GM12874 (cell line): ENCODE results near the gene ELP5.

Source experiments
- TF ChIP-seq, protein P1 (sequence below): IDR thresholded peaks from 2 replicates; pipeline ENCODE4 v1.5.1; 2011; ENCODE audit warnings: low read depth, mild to moderate bottlenecking, control low read depth, low read length, moderate library complexity; ENCODE audit not compliant: insufficient read depth

Gene ELP5

GRCh38 chr17:7253082-7253481 is 1.1 kb downstream of the ELP5 start:
- TF ChIP-seq, protein P1, sequence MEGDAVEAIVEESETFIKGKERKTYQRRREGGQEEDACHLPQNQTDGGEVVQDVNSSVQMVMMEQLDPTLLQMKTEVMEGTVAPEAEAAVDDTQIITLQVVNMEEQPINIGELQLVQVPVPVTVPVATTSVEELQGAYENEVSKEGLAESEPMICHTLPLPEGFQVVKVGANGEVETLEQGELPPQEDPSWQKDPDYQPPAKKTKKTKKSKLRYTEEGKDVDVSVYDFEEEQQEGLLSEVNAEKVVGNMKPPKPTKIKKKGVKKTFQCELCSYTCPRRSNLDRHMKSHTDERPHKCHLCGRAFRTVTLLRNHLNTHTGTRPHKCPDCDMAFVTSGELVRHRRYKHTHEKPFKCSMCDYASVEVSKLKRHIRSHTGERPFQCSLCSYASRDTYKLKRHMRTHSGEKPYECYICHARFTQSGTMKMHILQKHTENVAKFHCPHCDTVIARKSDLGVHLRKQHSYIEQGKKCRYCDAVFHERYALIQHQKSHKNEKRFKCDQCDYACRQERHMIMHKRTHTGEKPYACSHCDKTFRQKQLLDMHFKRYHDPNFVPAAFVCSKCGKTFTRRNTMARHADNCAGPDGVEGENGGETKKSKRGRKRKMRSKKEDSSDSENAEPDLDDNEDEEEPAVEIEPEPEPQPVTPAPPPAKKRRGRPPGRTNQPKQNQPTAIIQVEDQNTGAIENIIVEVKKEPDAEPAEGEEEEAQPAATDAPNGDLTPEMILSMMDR = no peak

DNA sequence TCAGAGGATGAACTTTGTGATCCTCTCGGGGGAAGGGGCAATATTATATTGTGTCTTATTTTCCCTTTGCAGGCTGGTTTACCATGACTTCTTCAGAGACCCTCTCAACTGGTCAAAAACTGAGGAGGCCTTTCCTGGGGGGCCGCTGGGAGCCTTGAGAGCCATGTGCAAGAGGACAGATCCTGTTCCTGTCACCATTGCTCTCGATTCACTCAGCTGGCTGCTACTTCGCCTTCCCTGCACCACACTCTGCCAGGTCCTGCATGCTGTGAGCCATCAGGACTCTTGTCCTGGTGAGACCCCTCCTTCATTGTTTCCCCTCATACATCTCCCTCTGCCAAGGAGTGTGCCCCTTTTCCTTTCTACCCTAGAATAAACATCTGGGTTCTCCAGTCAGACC is 2.5 kb downstream of the ELP5 start:
- TF ChIP-seq, protein P1 = no peak

DNA sequence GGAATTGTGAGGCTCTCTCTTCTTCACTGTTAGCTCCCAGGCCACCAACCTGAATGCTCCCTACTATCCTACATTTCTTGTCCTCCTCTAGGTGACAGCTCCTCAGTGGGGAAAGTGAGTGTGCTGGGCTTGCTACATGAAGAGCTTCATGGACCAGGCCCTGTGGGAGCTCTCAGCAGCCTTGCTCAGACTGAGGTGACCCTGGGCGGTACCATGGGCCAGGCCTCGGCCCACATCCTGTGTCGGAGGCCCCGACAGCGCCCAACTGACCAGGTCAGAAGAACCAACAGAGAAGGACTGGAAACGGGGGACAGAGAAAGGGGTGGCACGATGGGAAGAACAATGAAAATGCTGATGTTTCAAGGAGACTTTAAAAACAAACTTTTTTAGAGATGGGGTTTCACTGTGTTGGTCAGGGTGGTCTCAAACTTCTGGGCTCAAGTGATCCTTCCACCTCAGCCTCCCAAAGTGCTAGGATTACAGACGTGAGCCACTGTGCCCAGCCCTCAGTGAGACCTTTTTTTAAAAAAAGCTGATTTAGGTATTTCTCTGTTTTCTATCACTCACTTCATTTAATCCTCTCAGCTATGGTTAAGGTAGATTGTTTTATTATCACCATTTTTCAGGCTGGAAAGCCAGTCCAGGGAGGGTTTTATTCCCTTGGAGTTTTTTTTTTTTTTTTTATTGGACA is 4.9 kb downstream of the ELP5 start:
- TF ChIP-seq, protein P1 = no peak

GRCh38 chr17:7258731-7259554 is 6.9 kb downstream of the ELP5 start:
- TF ChIP-seq, protein P1 = no peak

DNA sequence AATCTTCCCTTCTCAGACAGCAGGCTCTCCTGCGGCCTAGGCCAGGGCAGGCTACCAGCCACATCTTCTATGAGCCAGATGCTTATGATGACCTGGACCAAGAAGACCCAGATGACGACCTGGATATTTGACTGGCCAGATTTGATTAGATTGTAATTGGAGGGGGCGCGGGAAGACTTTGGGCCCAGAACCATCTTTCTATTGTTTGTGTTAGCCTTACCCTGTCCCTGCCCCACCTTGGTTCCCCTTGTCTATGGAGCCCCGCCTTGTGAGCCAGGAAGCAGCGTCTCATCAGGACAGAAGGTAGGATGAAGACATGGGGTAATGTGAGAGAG is 7.5 kb downstream of the ELP5 start:
- TF ChIP-seq, protein P1 = no peak

DNA sequence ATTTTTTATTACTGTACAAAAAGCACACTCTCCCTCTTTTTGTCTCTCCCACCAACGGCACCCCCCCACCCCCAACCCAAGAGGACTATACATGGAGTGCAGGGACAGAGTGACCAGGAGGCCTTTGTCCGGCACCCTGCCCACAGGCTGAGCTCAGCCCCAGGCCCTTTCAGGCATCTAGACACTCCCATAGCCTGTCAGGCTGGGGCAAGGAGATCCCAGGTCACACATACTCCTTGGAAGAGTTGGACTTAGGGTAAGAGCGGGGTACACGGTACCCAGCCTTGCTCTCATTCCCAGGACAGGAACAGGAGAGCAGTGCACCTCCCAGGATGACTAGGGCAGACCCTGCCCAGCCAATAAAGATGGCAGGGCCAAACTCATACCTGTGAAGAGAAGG is 8.1 kb downstream of the ELP5 start:
- TF ChIP-seq, protein P1 = no peak

GRCh38 chr17:7260651-7261378 is 8.8 kb downstream of the ELP5 start:
- TF ChIP-seq, protein P1 = no peak
